HG02798 (cell line): ENCODE data around the gene CDC14B.

Experiments
- ATAC-seq: cut with Tn5 transposase; IDR thresholded peaks from one replicate; pipeline ENCODE4 v1.9.1; 2021; ENCODE audit warnings: mild to moderate bottlenecking; ENCODE audit not compliant: unreplicated experiment, poor library complexity

CDC14B gene

DNA sequence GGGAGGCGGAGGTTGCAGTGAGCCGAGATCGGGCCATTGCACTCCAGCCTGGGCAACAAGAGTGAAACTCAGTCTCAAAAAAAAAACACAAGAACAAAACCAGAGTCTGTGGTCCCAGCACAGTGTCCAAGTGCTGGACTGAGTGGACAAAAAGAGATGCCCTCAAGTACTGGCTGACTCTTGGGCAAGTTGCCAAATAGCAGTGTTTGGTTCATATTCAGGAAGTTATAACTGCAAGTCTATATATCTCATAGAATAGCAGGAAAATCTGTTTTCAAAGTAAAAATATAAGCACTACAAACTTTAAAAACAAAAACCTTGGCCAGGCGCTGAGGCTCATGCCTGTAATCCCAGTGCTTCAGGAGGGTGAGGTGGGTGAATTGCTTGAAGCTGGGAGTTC is 162.4 kb downstream of the CDC14B start:
- ATAC-seq = no peak

DNA sequence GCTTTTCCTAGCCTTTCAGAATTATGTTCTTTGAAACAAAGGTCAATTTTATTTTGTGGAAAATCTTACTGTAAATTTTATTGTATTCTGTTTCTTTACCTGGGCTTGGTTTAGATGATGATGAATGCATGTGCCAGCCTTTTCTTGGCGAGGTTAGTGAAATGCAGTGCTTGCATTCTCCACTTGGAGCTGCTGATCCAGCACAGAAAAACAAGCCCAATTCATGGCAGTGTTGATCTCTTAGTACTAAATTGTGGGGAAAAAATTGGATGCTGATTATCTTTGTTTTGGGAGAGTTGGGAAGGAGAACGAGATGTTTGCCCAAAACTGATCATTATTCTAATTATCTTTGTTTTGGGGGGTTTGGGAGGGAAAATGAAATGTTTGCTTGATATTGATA is 166.0 kb downstream of the CDC14B start:
- ATAC-seq = no peak

DNA sequence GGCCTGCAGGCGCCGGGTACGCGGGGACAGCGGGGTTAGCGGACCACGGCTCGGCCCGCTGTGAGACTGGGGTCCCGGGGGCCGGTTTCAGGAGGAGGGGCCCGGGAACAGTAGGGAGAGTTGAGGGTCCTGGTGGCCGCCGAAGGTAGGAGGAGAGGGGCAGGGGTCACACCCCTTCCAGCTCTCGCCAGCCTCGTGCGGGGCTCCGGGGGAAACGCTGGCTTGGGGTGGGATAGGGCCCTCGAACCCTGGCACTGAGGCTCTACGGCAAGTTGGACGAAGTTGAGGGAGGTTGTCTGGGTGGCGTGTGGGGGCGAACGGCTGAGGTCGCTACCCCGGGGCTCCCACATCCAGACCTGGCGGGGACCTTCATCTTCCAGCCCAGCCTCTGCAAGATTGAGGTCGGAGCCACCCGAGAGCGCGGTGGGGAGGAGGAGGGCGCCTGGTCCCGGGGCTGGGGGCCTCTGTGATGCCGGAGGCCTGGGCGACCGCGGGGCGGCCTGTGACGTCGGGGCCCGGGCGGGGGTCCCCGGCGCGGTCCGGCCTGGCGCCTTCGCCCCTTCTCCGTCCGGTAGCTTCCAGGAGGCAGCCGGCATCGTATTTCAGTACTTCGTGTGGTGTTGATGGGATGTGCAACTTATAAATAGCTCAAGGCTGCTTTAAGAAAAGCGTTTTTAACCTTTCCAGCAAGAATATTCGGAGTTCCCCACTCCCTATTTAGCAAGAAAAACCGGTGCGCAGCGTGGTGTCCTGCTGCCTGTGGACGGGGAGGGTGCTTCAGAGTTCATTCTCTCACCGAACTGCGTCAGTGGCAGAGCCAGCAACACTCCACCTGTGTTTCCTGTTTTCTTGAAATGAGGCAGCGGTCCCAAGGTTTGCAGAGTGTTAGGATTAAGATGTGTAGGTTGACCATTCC is 168.8 kb downstream of the CDC14B start:
- ATAC-seq = no peak
